PC-3 (cell line): ENCODE data around the gene NECTIN4. TPM values are rescaled to one million over a fixed set of nuclear protein-coding genes. Genes with fewer than 3 reads are reported as not detected.
A peak's percentile ranks its signal among the peaks of the same experiment; 100 is the strongest.

Experiments used
- ATAC-seq: fragments of 200-7000 bp; cut with Tn5 transposase; 2 replicates; pipeline ENCODE4 v1.9.1; 2020; ENCODE audit warnings: mild to moderate bottlenecking, moderate library complexity
- BruUV-seq: library from RNA; stranded (reverse); fragments of 400-500 nt; replicated peaks from 2 replicates; lab custom pipeline; 2021; lab: Mats Ljungman, UMichigan
- CTCF ChIA-PET: fragments of 300-600 bp; sonication (Branson Sonifier 250); formaldehyde crosslinking; loops from one replicate; lab custom pipeline; 2022; ENCODE audit warnings: antibody characterized with exemption; lab: Charles Lee
- POLR2A ChIA-PET: fragments of 300-600 bp; sonication (Branson Sonifier 250); formaldehyde crosslinking; loops from one replicate; lab custom pipeline; 2022; ENCODE audit warnings: antibody characterized with exemption; ENCODE audit not compliant: unreplicated experiment; lab: Charles Lee
- DNase-seq: peaks from one replicate; pipeline ENCODE4 v3.0.0-alpha.2; 2015
- H2AFZ ChIP-seq: fragments of 300-600 bp; sonication (generic); 2 replicates; pipeline ENCODE4 v1.6.0; 2016; ENCODE audit warnings: antibody characterized with exemption, low read length
- H3F3A ChIP-seq: fragments of 300-600 bp; sonication (generic); one replicate; pipeline ENCODE4 v1.6.0; 2017; ENCODE audit warnings: antibody characterized with exemption, low read length, control low read depth, mild to moderate bottlenecking; ENCODE audit not compliant: unreplicated experiment
- H3K27ac ChIP-seq: fragments of 300-600 bp; sonication (generic); 2 replicates; pipeline ENCODE4 v1.5.1; 2016; ENCODE audit warnings: mild to moderate bottlenecking, low read length
- H3K27me3 ChIP-seq: fragments of 300-600 bp; sonication (generic); 2 replicates; pipeline ENCODE4 v1.6.1; 2016; ENCODE audit warnings: low read length, mixed read lengths
- H3K36me3 ChIP-seq: fragments of 300-600 bp; sonication (generic); 2 replicates; pipeline ENCODE4 v1.6.1; 2016; ENCODE audit warnings: low read depth, mixed run types, low read length, mixed read lengths
- H3K4me1 ChIP-seq: fragments of 300-600 bp; sonication (generic); 2 replicates; pipeline ENCODE4 v1.5.1; 2016; ENCODE audit warnings: low read length; ENCODE audit not compliant: insufficient read depth
- H3K4me2 ChIP-seq: fragments of 300-600 bp; sonication (generic); 2 replicates; pipeline ENCODE4 v1.6.0; 2016; ENCODE audit warnings: low read length
- H3K4me3 ChIP-seq: fragments of 300-600 bp; sonication (generic); 2 replicates; pipeline ENCODE4 v1.5.1; 2016; ENCODE audit warnings: mild to moderate bottlenecking, low read length, mixed read lengths
- H3K79me2 ChIP-seq: fragments of 300-600 bp; sonication (generic); 2 replicates; pipeline ENCODE4 v1.6.1; 2017; ENCODE audit warnings: low read length, mixed read lengths
- H3K9ac ChIP-seq: fragments of 300-600 bp; sonication (generic); 2 replicates; pipeline ENCODE4 v1.6.0; 2016; ENCODE audit warnings: mild to moderate bottlenecking, low read length
- H3K9me2 ChIP-seq: fragments of 300-600 bp; sonication (generic); replicated peaks from 2 replicates; pipeline ENCODE4 v1.6.1; 2016; ENCODE audit warnings: mixed run types, low read length, mixed read lengths
- H3K9me3 ChIP-seq: fragments of 300-600 bp; sonication (generic); 2 replicates; pipeline ENCODE4 v1.6.1; 2016; ENCODE audit warnings: low read length, mixed read lengths
- H4K20me1 ChIP-seq: fragments of 300-600 bp; sonication (generic); 2 replicates; pipeline ENCODE4 v1.6.1; 2016; ENCODE audit warnings: low read length, mixed read lengths
- CTCF ChIP-seq: fragments of 300-600 bp; sonication (generic); conservative IDR thresholded peaks from 2 replicates; pipeline ENCODE4 v1.5.1; 2017; ENCODE audit warnings: antibody characterized with exemption, low read depth, mild to moderate bottlenecking, low read length
- EZH2 ChIP-seq: fragments of 300-600 bp; sonication (generic); IDR thresholded peaks from one replicate; pipeline ENCODE4 v1.6.1; 2017; ENCODE audit warnings: antibody characterized with exemption, mild to moderate bottlenecking, low read length; ENCODE audit not compliant: unreplicated experiment
- EZH2phosphoT487 ChIP-seq: fragments of 300-600 bp; sonication (generic); IDR thresholded peaks from 2 replicates; pipeline ENCODE4 v1.6.1; 2018; ENCODE audit warnings: mild to moderate bottlenecking, antibody characterized with exemption, low read length, borderline replicate concordance
- intact Hi-C: fragments of 100-400 bp; cut with micrococcal nuclease; formaldehyde crosslinking; loops from 2 replicates; pipeline ENCODE4 v1.9.0; 2023
- total RNA-seq: library from RNA; depleted of rRNA; stranded (reverse); fragments of >200 nt; gene quantifications from 2 replicates; pipeline ENCODE4 v1.2.3, GENCODE V29; 2014

NECTIN4 gene
- total RNA-seq, 1 experiment from 2014 or later = 6.8 TPM

DNA sequence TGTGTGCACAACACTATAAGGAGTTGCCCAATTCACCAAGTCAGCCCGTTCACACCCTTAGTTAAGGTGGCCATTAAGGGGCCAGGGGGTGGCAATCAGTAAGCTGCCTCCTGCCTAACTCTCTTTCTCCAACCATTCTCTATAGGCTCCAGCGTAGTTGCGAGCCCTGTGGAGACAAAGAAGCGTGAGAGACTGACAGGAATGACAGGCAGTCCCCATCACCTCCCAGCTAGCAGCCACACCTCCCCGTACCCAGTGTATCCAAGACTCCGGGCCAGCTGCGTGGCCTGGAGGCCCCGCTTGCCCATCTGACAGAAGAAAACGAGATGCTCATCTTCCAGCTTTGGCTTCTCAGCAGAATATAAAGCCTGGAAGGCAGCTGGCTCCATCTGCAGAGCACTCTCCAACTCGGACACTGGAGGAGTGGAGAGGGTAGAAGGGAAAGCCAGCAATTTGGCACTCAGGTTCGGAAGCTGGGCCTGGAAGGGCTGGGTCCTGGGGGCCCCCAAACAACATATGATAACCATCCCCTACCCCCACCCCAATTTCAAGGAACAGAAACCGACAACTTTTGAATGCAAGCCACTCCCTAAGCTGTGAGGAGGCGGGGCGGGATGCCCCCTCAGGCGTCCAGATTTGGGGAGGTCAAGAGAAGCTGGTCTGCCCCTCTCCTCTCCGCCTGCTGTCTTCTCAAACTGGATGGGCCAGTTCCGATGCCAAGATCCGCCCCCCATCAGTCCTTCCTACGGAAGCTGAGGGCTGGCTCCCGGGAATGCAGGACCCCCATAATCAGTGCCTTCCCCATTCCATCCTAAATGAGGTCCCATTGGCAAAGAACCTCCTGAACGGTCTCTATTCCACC is 51.5 kb downstream of the NECTIN4 start:
- H3K4me1 ChIP-seq = peaks cover 3% of the 10 kb centered on the region

GRCh38 chr1:161033751-161034150 is 55.6 kb downstream of the NECTIN4 start:
- no peaks in the 10 kb centered on the region for H3K9me2 ChIP-seq
- DNase-seq (peak; percentile 83), ATAC-seq (peak; percentile 58)
- H3K9ac ChIP-seq = no peak overlapping the region
- H3K27ac ChIP-seq = no peak overlapping the region
- no TSS peak for BruUV-seq
- H4K20me1 ChIP-seq = no peaks in the 10 kb centered on the region
- H3K9me3 ChIP-seq = no peaks in the 10 kb centered on the region
- TF ChIP-seq CTCF (no peak), EZH2 (no peak), EZH2phosphoT487 (no peak)
- no peaks in the 10 kb centered on the region for H3K27me3 ChIP-seq
- intact Hi-C loops = no loop called here
- POLR2A ChIA-PET = no interaction called here
- peaks cover 12% of the 10 kb centered on the region for H3K4me1 ChIP-seq
- H2AFZ ChIP-seq = no peak overlapping the region
- CTCF ChIA-PET = no interaction called here
- H3K79me2 ChIP-seq = no peaks in the 10 kb centered on the region
- H3K36me3 ChIP-seq = no peaks in the 10 kb centered on the region
- no peaks in the 10 kb centered on the region for H3F3A ChIP-seq
- no peak overlapping the region for H3K4me2 ChIP-seq
- H3K4me3 ChIP-seq = no peak overlapping the region

More for the DNA sequence above, 51.5 kb downstream of the NECTIN4 start:
- no peak for TF ChIP-seq CTCF
- TF ChIP-seq EZH2 = no peak
- no peak for TF ChIP-seq EZH2phosphoT487
- H3K36me3 ChIP-seq = peaks cover 35% of the 10 kb centered on the region
- no peaks in the 10 kb centered on the region for H3F3A ChIP-seq
- no TSS peak for BruUV-seq
- no peak for ATAC-seq
- no peaks in the 10 kb centered on the region for H3K9me2 ChIP-seq
- ChIA-PET CTCF (no interaction called here), POLR2A (interaction anchor here (0.6 kb wide), 1 partner anchor 89 kb away, joined by 3 read pairs; no protein-coding TSS in a partner anchor)
- no peak overlapping the region for H3K27ac ChIP-seq
- H2AFZ ChIP-seq = peak overlapping the region; percentile 49; the same call in 1 of the 2 replicates
- no peaks in the 10 kb centered on the region for H4K20me1 ChIP-seq
- H3K4me3 ChIP-seq = peak overlapping the region; percentile 65
- no peaks in the 10 kb centered on the region for H3K9me3 ChIP-seq
- intact Hi-C loops = no loop called here
- peak overlapping the region; percentile 70 for H3K4me2 ChIP-seq
- peak overlapping the region; percentile 51 for H3K9ac ChIP-seq
- DNase-seq = no peak
- H3K79me2 ChIP-seq = peaks cover 5% of the 10 kb centered on the region
- H3K27me3 ChIP-seq = no peaks in the 10 kb centered on the region

GRCh38 chr1:161032409-161032808 is 56.9 kb downstream of the NECTIN4 start:
- Histone ChIP-seq H3K36me3 (0 out of 2 replicates have a peak, but pooled peaks cover 3% of the 10 kb centered on the region), H3F3A (no peaks in the 10 kb centered on the region), H4K20me1 (no peaks in the 10 kb centered on the region), H3K79me2 (no peaks in the 10 kb centered on the region), H3K4me2 (no peak overlapping the region), H3K9me2 (no peaks in the 10 kb centered on the region), H3K9me3 (0 out of 2 replicates have a peak, but pooled peaks cover 5% of the 10 kb centered on the region), H3K27me3 (no peaks in the 10 kb centered on the region), H3K4me3 (no peak overlapping the region), H3K27ac (peak overlapping the region; percentile 21), H3K4me1 (peaks cover 12% of the 10 kb centered on the region), H2AFZ (no peak overlapping the region), H3K9ac (no peak overlapping the region)
- ATAC-seq (no peak), DNase-seq (no peak)
- intact Hi-C loops = no loop called here
- TF ChIP-seq CTCF (no peak), EZH2phosphoT487 (no peak), EZH2 (no peak)
- ChIA-PET CTCF (no interaction called here), POLR2A (no interaction called here)
- BruUV-seq = no TSS peak
